Measurements from ENCODE around the gene HIVEP1.

DNA sequence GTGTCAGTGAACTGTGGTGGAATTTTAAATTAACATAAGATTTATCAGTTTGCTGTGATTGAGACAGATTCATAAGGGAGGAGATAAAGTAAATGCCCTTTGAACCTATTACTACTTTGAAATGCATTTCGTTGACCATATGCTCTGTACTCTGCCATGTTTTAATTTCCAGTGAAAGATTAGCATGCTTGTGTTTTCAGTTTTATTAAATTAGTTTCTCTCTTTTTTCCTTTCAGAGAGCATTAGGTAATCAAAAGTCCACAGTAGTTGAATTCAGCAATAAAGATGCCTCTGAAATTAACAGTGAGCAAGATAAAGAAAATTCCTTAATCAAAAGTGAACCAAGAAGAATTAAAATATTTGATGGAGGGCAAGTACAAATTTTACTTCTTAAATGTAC, 117.4 kb downstream of the HIVEP1 start:
- no peak for TF ChIP-seq GABPA (IDR thresholded peaks at IDR 0.05 in 1 of 2, conservative IDR thresholded peaks at IDR 0.05 in 1 of 2)
- TF ChIP-seq, protein P1, sequence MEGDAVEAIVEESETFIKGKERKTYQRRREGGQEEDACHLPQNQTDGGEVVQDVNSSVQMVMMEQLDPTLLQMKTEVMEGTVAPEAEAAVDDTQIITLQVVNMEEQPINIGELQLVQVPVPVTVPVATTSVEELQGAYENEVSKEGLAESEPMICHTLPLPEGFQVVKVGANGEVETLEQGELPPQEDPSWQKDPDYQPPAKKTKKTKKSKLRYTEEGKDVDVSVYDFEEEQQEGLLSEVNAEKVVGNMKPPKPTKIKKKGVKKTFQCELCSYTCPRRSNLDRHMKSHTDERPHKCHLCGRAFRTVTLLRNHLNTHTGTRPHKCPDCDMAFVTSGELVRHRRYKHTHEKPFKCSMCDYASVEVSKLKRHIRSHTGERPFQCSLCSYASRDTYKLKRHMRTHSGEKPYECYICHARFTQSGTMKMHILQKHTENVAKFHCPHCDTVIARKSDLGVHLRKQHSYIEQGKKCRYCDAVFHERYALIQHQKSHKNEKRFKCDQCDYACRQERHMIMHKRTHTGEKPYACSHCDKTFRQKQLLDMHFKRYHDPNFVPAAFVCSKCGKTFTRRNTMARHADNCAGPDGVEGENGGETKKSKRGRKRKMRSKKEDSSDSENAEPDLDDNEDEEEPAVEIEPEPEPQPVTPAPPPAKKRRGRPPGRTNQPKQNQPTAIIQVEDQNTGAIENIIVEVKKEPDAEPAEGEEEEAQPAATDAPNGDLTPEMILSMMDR (IDR thresholded peaks at IDR 0.05; ENCODE audit: low read depth, low read length, missing input control) = no peak
- no peak for TF ChIP-seq SP1 (IDR thresholded peaks at IDR 0.05)
- TF ChIP-seq, protein P2, sequence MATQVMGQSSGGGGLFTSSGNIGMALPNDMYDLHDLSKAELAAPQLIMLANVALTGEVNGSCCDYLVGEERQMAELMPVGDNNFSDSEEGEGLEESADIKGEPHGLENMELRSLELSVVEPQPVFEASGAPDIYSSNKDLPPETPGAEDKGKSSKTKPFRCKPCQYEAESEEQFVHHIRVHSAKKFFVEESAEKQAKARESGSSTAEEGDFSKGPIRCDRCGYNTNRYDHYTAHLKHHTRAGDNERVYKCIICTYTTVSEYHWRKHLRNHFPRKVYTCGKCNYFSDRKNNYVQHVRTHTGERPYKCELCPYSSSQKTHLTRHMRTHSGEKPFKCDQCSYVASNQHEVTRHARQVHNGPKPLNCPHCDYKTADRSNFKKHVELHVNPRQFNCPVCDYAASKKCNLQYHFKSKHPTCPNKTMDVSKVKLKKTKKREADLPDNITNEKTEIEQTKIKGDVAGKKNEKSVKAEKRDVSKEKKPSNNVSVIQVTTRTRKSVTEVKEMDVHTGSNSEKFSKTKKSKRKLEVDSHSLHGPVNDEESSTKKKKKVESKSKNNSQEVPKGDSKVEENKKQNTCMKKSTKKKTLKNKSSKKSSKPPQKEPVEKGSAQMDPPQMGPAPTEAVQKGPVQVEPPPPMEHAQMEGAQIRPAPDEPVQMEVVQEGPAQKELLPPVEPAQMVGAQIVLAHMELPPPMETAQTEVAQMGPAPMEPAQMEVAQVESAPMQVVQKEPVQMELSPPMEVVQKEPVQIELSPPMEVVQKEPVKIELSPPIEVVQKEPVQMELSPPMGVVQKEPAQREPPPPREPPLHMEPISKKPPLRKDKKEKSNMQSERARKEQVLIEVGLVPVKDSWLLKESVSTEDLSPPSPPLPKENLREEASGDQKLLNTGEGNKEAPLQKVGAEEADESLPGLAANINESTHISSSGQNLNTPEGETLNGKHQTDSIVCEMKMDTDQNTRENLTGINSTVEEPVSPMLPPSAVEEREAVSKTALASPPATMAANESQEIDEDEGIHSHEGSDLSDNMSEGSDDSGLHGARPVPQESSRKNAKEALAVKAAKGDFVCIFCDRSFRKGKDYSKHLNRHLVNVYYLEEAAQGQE (IDR thresholded peaks at IDR 0.05) = no peak
- no peak for TF ChIP-seq YY1 (IDR thresholded peaks at IDR 0.05)
- TF ChIP-seq TAF1 (conservative IDR thresholded peaks at IDR 0.05) = no peak
- TF ChIP-seq, protein P3, sequence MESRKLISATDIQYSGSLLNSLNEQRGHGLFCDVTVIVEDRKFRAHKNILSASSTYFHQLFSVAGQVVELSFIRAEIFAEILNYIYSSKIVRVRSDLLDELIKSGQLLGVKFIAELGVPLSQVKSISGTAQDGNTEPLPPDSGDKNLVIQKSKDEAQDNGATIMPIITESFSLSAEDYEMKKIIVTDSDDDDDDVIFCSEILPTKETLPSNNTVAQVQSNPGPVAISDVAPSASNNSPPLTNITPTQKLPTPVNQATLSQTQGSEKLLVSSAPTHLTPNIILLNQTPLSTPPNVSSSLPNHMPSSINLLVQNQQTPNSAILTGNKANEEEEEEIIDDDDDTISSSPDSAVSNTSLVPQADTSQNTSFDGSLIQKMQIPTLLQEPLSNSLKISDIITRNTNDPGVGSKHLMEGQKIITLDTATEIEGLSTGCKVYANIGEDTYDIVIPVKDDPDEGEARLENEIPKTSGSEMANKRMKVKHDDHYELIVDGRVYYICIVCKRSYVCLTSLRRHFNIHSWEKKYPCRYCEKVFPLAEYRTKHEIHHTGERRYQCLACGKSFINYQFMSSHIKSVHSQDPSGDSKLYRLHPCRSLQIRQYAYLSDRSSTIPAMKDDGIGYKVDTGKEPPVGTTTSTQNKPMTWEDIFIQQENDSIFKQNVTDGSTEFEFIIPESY (IDR thresholded peaks at IDR 0.05) = no peak
- no peak for TF ChIP-seq JUND (IDR thresholded peaks at IDR 0.05)
- TF ChIP-seq, protein P4, sequence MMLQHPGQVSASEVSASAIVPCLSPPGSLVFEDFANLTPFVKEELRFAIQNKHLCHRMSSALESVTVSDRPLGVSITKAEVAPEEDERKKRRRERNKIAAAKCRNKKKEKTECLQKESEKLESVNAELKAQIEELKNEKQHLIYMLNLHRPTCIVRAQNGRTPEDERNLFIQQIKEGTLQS (IDR thresholded peaks at IDR 0.05) = no peak
- no peak for TF ChIP-seq RAD21 (IDR thresholded peaks at IDR 0.05)
- no peak for TF ChIP-seq NR2F2 (IDR thresholded peaks at IDR 0.05)
- TF ChIP-seq HNF4A (conservative IDR thresholded peaks at IDR 0.05) = no peak
- TF ChIP-seq EGR1 (IDR thresholded peaks at IDR 0.05; ENCODE audit: low read depth in 2 of 2) = no peak
